Testis (tissue), 2 donors: ENCODE measurements around the gene SLC22A4.

ENCODE experiments used
- POLR2A ChIP-seq: fragments of 450-650 bp; IDR thresholded peaks from one replicate; pipeline ENCODE4 v1.6.1; 2017; ENCODE audit warnings: antibody characterized with exemption, mild to moderate bottlenecking, moderate library complexity
- TF ChIP-seq, protein P1 (sequence below), 3 experiments: fragments of 450-650 bp in 2 of 3; fragments of 200-600 bp in 1 of 3; sonication (generic) in 1 of 3; IDR thresholded peaks; one replicate each; pipeline ENCODE4 v1.5.1; 2016 to 2019; ENCODE audit warnings: antibody characterized with exemption in 3 of 3, mild to moderate bottlenecking in 2 of 3, moderate library complexity in 1 of 3

DNA sequence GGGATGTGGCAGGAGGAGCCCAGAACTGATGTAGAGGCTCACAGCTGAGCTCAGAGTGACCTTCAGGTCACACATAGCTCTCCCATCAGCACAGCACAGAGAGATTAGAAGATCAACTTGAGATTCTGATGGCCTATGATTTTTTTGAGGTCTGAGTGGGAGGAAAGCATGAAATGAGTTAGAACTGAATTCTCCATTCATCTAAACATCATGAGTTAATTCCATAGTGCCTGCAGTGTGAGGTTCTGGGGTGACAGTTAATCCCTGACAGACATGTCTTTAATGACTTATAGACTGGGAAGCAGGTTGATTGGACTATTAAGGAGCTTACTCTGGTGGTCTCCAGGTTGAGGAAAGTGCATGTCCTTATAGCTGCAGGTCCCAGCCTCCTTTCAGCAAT lies 97.7 kb downstream of the SLC22A4 start:
- TF ChIP-seq, protein P1, sequence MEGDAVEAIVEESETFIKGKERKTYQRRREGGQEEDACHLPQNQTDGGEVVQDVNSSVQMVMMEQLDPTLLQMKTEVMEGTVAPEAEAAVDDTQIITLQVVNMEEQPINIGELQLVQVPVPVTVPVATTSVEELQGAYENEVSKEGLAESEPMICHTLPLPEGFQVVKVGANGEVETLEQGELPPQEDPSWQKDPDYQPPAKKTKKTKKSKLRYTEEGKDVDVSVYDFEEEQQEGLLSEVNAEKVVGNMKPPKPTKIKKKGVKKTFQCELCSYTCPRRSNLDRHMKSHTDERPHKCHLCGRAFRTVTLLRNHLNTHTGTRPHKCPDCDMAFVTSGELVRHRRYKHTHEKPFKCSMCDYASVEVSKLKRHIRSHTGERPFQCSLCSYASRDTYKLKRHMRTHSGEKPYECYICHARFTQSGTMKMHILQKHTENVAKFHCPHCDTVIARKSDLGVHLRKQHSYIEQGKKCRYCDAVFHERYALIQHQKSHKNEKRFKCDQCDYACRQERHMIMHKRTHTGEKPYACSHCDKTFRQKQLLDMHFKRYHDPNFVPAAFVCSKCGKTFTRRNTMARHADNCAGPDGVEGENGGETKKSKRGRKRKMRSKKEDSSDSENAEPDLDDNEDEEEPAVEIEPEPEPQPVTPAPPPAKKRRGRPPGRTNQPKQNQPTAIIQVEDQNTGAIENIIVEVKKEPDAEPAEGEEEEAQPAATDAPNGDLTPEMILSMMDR (IDR thresholded peaks at IDR 0.05), result no peak
- no peak for TF ChIP-seq POLR2A
